KBM-7 (cell line): ENCODE results near the gene DDOST.

Source experiments
- DNase-seq: peaks from one replicate; pipeline ENCODE4 v3.0.0-alpha.2; 2015
- in situ Hi-C: fragments of 300-500 bp; cut with MboI; formaldehyde crosslinking; loops from 2 replicates; pipeline ENCODE4 v1.14.3; 2020; ENCODE audit warnings: low sequenced_read_pairs, low pct_unique_long_range_greater_than_20kb, mixed read lengths

The DDOST gene

DNA sequence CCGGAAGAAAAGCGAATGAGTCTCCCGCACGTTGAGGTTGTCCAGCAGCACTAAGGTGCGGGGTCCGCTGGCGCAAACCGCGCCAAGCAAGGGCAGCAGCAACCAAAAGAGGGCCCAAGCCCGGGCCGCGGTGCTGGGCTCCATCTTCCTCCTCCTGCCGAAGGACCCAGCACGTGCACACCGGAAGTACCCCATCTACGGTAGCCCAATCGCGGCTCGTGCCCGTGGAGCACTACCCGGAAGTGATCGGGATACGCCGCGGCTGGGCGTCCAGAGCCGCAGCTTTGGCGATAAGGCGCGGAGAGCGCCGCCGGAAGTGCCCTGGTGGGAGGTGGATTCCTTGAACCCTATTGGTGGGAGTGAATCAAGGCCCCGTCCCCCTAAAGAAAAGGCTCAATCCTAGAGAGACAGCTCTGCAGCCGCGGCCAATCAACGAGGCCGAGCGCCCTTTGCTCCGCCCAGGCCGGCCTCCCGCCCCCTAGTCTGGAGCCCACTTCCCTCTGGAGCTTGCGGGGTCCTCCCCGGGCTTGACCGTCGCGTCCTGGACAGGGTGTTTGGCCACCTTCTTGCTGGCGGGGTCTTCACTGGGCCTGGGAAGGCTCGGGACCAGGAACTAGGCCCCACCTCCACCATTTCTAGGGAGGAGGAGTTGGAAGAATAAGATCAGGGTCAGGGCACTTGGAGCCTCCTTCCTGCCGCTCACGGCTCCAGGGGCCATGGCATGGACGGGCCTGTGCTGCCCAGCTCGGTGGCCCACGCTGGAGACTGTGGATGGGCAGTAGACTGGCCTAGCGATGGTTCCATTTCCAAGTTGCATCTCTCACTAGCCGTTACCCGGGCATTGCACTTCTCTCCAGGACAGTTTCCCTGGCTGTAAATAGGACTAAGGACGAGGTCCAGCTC is at the start of gene DDOST:
TSS of gene DDOST (minus strand) at position 163 of the 903 bp plus-strand sequence. CDS start at position 144, 19 bp downstream.
- in situ Hi-C loops = loop anchor here (25.0 kb wide), 1 partner anchor 749 kb away; the partner anchor contains the start of gene PLA2G2E

DNA sequence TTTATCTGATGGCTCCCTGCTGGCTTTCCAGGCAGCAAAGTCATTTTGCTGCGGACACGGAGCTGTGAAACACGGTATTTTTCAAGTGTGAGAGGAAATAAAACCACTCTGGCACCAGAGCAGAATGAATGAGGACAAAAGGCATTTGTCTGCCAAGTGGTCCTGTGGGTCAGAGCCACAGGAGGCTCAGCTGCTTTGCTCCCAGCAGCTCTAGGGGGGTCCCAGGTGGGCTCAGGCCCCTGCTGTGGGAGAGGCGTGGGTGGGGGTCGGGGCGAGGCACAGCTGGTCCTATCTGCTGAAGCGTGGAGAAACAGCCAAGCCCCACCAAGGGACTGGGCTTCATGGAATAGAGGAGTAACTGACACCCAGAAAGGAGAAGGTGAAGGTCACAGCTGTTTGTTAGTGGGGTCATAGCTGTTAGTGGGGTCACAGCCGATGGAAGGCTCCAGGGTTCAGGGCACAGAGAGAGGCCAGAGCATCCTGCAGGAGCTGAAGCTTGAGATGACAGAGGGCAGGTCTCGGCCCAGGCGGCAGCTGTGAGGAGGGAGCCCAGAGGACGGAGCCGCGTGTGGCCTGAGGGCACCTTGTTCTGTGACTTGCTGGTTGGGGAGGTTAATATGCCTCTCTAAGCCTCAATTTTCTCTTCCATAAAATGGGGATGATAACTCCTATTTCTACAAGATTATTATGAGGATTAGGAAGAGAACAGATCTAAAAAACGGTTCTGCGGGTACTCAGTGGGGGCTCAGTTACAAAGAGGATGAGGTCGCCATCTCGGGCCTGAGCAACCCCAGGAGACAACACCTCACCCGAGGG is 49.5 kb upstream of the DDOST start:
- in situ Hi-C loops = loop anchor here (25.0 kb wide), 1 partner anchor 477 kb away; the partner anchor contains the start of gene EIF4G3
- DNase-seq = no peak

More for the DNA sequence above, at the start of gene DDOST:
- peak; percentile 98 for DNase-seq

DNA sequence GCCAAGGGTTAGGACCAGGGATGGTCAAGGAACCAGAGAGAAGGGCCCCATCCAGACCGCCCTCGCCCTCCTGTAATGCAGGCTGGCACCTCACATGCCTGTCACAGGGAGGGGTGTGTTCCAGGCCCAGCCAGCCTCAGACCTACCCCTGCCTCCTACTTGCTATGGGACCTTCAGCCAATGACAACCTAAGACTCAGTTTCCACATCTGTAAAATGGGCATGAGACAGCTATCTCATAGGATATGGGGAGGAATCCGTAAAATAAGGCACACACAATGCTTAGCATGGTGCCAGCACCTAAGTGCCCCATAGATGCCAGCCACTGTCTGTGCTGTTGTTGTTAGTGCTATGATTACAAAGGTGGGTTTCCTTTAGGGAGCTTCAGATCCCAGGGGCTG is 48.7 kb upstream of the DDOST start:
- no peak for DNase-seq
- in situ Hi-C loops = loop anchor here (25.0 kb wide), 1 partner anchor 477 kb away; the partner anchor contains the start of gene EIF4G3

DNA sequence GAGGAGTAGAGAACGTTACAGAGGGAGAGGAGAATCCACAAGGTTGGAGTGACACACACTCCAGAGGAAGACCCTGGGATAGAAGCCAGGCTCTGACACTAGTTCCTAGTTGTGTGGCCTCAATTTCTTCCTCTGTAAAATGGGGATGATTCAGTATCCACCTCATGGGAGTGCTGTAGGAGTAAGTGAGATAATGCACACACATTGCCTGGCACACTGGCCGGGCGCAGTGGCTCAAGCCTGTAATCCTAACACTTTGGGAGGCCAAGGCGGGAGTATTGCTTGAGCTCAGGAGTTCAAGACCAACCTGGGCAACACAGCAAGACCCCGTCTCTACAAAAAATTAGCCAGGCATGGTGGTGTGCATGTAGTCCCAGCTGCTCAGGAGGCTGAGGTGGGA is 47.7 kb upstream of the DDOST start:
- no peak for DNase-seq
- in situ Hi-C loops = loop anchor here (25.0 kb wide), 1 partner anchor 478 kb away; the partner anchor contains the start of gene EIF4G3

DNA sequence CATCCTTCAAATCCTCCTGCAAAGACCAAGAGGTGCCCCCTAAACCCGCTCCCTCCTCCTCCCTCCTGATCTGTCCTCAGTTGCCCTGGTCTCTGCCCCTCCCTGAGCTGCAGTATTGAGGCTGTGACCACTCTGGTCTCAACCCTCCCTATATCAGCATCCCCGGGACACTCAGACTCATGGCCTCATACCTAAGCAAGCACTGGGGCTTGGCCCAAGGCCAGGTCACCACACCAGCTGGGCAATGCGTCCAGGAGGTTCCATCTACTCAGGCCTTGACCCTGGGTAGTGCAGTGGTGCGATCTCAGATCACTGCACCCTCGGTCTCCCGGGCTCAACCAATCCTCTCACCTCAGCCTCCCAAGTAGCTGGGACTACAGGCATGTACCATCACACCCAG is 46.9 kb upstream of the DDOST start:
- in situ Hi-C loops = loop anchor here (25.0 kb wide), 1 partner anchor 479 kb away; the partner anchor contains the start of gene EIF4G3
- DNase-seq = no peak

DNA sequence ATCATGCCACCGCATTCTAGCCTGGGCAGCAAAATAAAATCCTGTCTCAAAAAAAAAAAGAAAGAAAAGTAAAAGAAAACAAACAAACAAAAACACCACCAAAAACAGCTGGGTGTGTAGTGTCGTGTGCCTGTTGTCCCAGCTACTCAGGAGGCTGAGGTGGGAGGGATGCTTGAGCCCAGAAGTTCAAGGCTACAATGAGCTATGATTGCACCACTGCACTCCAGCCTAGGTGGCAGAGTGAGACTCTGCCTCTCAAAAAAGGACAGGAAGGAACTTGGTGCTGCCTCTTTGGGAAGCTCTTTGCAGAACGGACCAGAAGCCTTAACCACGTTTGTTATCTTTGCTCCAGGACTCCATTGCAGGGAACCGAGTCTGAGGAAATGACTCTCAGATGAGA is 45.7 kb upstream of the DDOST start:
- DNase-seq = no peak
- in situ Hi-C loops = loop anchor here (25.0 kb wide), 1 partner anchor 480 kb away; the partner anchor contains the start of gene EIF4G3

DNA sequence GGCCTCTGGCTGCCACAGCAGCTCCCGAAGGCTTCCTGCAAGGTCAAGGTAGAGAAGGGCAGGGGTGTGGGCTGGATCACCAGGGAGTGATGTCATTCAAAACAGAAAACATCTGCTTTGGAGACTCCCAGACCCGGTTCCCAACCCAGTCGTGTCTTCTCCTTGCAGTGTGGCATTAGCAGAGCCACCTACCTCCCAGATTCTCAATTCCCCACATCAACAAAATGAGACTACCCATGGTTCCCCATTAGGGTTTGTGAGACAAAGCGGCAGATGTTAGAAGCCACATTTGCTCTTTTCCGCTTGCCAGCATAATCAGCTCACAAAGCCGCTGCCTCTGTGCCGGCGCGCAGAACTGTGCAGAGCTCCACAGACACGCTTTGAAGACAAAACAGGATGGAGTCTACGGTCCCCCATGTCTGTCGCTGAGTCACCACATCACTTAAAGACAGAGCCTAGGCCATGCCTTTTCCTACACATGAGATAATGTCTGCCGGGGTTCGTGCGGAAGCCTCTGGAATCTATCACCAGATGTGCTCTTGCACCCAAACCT is 44.1 kb upstream of the DDOST start:
- DNase-seq = no peak
- in situ Hi-C loops = loop anchor here (25.0 kb wide), 1 partner anchor 482 kb away; the partner anchor contains the start of gene EIF4G3

DNA sequence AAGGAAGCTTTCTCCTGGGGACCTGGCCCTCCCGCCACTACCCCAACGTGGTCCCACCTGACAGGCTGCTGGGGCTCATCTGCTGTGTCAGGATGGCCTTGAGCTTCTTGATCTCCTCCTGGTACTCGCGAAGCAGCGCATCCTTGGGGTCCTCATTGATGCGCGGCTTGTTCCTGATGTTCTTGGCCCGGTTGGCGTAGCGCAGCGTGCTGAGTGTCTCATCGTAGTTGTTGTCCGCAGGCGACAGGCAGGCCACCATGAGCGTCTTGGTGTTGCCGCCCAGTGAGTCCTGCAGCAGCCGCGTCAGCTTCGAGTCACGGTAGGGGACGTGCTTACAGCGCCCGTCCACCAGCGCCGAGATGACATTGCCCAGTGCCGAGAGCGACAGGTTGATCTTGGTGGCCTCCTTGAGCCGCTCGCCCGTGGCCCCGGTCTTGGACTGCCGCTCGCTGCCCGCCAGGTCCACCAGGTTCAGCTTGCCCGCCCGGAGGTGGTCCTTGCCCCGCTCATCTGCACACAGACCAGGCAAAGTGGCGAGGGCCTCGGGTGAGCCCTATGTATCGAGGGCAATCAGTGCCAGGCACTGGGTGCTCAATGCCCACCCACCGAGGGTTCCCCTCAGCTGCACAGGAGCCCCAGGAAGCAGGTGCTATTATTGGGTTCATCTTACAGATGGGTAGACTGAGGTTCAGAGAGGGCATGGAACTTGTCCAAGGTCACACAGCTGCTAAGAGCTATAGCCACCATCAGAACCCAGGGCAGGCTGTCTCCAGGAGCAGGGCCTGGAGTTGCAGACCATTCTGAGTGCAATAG is 43.4 kb upstream of the DDOST start:
- in situ Hi-C loops = loop anchor here (25.0 kb wide), 1 partner anchor 483 kb away; the partner anchor contains the start of gene EIF4G3
- DNase-seq = no peak

DNA sequence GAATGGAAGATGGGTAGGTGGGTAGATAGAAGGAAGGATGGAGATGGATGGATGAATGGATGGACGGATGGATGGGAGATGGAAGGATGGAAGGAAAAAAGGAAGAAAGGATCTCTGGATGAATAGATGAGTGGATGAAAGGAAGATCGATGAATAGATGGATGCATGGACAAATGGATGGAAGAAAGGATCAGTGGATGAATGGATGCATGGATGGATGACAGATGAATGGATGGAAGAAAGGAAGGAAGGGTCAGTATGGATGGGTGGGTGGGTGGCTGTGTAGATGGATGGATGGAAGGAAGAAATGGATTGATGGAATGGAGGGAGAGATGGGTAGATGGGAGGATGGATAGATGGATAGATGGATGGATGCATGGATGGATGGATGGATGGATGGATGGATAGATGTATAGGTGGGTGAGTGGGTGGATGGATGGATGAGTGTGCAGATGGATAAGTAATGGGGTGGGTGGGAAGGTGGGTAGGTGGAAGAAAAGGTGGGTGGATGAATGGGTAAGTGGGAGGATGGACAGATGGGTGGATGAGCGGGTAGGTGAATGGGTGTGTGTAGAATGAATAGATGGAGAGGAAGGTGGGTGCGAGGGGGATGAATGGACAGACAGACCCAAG is 42.1 kb upstream of the DDOST start:
- no peak for DNase-seq
- in situ Hi-C loops = loop anchor here (25.0 kb wide), 1 partner anchor 484 kb away; the partner anchor contains the start of gene EIF4G3

DNA sequence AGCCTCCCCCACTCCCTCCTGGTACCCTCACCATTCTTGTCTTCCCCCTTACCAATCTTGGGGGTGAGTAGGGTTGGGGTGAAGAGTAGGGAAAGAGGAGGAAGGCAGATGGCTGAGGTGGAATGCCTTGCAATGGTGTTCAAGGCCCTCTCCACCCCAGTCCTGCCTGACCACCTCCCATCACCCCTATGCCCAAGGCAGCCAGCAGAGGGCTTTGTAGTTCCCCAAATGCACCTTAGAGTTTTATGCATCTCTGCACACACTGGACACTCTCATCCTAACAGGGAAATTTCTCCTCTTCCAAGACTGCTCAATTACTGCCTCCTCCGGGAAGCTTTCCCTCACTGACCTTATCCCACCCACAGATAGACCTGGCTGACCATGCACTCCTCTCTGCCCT is 41.2 kb upstream of the DDOST start:
- in situ Hi-C loops = loop anchor here (25.0 kb wide), 1 partner anchor 485 kb away; the partner anchor contains the start of gene EIF4G3
- peak; percentile 35 for DNase-seq

DNA sequence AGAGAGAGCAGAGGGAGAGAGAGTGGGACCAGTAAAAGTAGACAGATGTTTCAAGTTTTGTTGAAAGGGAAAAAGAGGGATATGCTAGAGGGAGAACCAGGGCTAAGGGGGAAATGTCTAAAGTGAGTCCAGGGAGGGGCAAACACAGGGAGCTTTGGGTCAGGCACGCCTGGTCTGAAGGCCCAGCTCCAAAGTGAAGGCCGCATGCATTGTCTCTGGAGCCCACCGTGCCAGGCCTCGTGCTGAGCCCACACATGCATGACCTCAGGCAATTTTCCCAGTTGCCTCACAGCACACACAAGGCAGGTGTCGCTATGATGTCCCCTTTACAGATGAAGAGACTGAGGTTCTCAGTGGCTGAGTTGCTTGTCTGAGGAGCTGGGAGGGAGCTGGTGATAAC is 40.7 kb upstream of the DDOST start:
- no peak for DNase-seq
- in situ Hi-C loops = loop anchor here (25.0 kb wide), 1 partner anchor 485 kb away; the partner anchor contains the start of gene EIF4G3

DNA sequence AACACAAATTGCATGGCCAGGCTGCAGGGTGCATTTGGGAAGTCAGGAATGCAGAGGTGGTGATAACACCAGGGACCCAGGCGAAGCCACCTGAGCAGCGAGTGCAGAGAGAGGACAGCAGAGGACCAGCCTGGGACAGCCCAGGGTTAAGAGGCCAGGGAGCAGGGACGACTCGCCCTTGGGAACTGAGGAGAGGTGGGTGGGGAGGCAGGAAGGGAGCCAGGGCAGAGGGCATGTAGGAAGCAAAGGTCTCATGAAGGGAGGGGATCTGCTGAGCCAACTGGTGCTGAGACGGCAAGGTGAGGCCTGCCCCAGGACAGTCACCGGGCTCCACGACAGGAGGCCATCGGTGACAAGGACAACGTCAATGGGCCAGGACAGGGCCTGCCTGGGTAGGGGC is 40.3 kb upstream of the DDOST start:
- in situ Hi-C loops = loop anchor here (25.0 kb wide), 1 partner anchor 486 kb away; the partner anchor contains the start of gene EIF4G3
- DNase-seq = no peak

DNA sequence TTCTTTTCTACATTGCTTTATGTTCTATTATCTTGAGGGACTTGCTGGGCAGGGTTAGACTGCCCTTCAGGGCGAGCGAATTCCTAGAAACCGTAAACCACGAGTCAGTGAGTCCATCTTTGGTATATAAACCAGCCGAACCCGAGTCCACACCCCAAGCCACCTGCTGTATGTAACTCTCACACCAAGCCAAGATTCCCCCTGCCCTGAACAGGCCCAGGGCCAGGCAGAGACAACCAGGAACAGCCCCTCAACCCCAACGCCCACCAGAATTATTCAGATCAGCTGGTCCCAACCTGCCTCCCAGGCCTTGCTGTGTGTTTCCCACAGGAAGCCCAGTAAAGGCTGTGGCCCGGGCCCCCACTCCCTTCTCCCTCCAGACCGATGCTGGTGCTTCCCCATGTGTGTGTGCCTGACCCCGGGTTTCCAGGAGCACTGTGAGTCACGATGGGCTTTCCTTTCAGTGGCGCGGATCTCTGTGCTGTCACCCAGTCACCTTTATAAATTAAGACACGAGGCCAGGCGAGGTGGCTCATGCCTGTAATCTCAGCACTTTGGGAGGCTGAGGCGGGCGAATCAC is 39.6 kb upstream of the DDOST start:
- in situ Hi-C loops = loop anchor here (25.0 kb wide), 1 partner anchor 487 kb away; the partner anchor contains the start of gene EIF4G3
- no peak for DNase-seq

DNA sequence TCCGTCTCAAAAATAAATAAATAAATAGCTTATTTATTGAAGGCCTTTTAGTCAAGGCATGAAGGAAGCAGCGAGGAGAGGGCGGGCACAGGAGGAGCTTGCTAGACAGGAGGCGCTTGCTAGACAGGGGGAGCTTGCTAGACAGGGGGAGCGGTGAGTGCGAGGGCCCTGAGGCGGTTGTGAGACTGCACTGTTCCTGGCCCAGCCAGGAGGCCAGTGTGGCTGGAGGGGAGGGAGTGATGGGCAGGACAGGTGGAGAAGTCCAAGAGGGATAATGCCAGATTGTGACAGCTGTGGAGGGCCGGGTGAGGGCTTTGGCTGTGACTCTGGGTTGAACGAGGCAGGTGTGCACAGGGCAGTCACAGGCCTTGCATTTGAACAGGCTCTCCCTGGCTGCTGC is 38.4 kb upstream of the DDOST start:
- in situ Hi-C loops = no loop called here
- no peak for DNase-seq

DNA sequence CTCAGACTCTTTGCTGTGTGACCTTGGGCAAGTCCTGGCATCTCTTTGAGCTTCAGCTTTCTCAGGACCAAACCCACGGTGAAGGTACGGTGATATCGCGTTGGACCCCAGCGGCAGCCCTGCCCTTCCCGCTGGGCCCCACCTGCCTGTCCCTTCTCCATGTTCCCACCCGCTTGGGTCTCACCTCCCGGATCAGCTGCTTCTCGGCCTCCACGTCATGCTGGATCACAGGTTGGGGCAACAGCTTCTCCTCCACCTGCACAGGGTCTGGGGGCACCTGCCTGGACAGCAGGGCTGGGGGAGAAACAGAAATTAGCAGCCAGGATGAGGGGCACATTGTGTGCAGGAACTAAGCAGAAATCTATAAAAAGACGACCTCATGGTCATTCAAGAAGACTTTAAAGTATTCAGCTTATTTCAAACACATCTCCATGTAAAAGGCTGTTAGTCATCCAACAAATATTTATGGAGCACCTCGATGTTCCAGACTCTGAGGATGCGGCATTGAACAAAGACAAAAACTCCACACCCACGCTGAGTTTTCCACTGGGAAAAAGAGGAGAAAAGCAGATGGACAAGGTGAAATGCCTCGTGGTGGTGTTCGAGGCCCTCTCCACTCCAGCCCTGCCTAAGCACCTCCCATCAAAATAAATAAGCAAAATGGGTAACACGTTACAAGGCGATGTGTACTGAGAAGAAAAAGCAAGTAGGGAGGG is 37.2 kb upstream of the DDOST start:
- no peak for DNase-seq
- in situ Hi-C loops = no loop called here

DNA sequence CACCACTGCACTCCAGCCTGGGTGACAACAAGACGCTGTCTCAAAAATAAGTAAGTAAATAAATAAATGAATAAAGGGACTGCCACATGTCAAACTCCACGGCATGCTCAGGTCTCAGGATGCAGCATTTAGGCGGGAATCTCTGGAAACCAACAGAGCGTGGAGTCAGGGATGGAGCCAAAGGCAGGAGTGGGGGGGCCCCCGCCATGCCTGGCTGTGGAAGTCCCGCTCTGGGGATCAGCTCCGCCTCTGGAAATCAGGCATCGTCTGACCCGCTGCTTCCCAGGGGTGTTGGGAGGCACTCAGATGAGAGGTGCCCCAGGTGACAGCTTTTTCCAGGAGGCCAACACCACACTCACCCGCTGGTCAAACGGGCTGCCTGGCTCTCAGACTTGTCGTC is 36.4 kb upstream of the DDOST start:
- in situ Hi-C loops = no loop called here
- DNase-seq = no peak
